Cardiac fibroblast (primary cell): ENCODE results near the gene CARMIL1.

Experiments used
- DNase-seq, 2 donors: peaks; one replicate each; pipeline versions ENCODE4 v3.0.0 to v3.0.0-alpha.2; 2010; ENCODE audit warnings: low read depth in 2 of 2
- H3K4me3 ChIP-seq, 2 donors: replicated peaks in 1 of 2; 1 replicate in 1 of 2; 2 replicates in 1 of 2; pipeline ENCODE4 v1.5.1; 2011; ENCODE audit warnings: low read depth in 2 of 2, low read length in 2 of 2, mild to moderate bottlenecking in 2 of 2, moderate library complexity in 1 of 2
- CTCF ChIP-seq: IDR thresholded peaks from one replicate; pipeline ENCODE4 v1.5.1; 2011; ENCODE audit warnings: low read depth, mild to moderate bottlenecking, low read length, inconsistent platforms

CARMIL1 gene

DNA sequence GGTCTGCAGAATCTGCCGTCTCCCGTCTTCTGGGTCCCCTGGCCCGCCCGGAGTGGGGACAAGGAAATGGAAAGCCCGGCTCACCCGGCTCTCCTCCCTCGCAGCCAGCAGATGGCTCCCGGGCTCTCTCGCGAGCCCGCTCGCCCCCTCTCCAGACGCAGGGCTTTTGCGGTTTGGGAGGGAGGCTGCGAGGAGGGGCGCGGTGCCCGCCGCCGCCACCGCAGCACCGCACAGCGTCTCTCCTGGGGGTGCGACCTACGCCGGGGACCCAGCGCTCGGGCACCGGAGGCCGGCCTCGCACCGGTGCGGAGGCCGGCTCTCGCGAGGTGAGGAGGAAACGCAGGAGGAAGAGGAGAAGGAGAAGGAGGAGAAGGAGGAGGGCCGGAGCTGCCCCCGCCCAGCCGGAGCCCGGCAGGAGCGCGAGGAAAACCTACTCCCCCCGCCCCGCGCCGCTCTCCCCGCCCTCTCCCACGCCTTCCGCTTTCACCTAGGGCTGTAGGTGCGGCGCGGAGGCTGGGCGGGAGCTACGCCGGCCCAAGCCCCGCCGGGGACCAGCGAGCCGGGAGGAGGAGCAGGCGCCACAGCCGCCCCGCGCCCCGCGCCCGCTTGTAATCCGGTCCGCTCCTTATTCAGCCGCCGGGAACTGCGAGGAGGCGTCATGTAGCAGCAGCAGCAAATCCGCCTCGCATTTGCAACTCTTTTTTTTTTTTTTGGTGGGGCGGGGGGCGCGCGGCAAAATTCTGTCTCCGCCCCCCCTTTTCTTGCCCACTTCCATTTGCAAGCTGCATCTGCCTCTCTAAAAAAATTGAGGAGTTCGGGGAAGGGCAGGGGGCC is at the start of gene CARMIL1:
CARMIL1 (plus strand) TSS at position 461 of the 834 bp plus-strand sequence. CDS start 422 bp downstream, outside the sequence.
- DNase-seq = peak; percentile 75 to 84
- TF ChIP-seq CTCF = peak; percentile 71
- H3K4me3 ChIP-seq = peak within 1 kb of the TSS; percentile 78 to 91

GRCh38 chr6:25229671-25230321 is 49.4 kb upstream of the CARMIL1 start:
- no peak overlapping the region for H3K4me3 ChIP-seq
- DNase-seq = peak; percentile 70 to 73
- TF ChIP-seq CTCF = no peak

GRCh38 chr6:25232479-25232878 is 46.7 kb upstream of the CARMIL1 start:
- no peak for TF ChIP-seq CTCF
- DNase-seq = peak in 1 of 2 donors; percentile 36

GRCh38 chr6:25233226-25233625 is 45.9 kb upstream of the CARMIL1 start:
- no peak overlapping the region for H3K4me3 ChIP-seq
- no peak for DNase-seq
- no peak for TF ChIP-seq CTCF

More at GRCh38 chr6:25232479-25232878, 46.7 kb upstream of the CARMIL1 start:
- H3K4me3 ChIP-seq = no peak overlapping the region

- DNase-seq = peak in 1 of 2 donors; percentile 25
- no peak overlapping the region for H3K4me3 ChIP-seq
Measured at GRCh38 chr6:25237579-25237978, 41.6 kb upstream of the CARMIL1 start.

GRCh38 chr6:25239059-25239458 is 40.1 kb upstream of the CARMIL1 start:
- H3K4me3 ChIP-seq = no peak overlapping the region
- DNase-seq = no peak
- TF ChIP-seq CTCF = no peak

More at GRCh38 chr6:25237579-25237978, 41.6 kb upstream of the CARMIL1 start:
- no peak for TF ChIP-seq CTCF
